Transverse colon (tissue), 4 donors: Measurements from ENCODE around the gene PUDP.

Experiments
- EP300 ChIP-seq: sonication (generic); formaldehyde crosslinking; IDR thresholded peaks from one replicate; pipeline ENCODE4 v1.6.1; 2017; ENCODE audit warnings: antibody characterized with exemption, low read depth
- POLR2A ChIP-seq: fragments of 450-650 bp; IDR thresholded peaks from one replicate; pipeline ENCODE4 v1.6.1; 2016; ENCODE audit warnings: antibody characterized with exemption, mild to moderate bottlenecking, moderate library complexity
- POLR2AphosphoS5 ChIP-seq, 3 donors: sonication (generic); formaldehyde crosslinking; IDR thresholded peaks; one replicate each; pipeline ENCODE4 v1.6.1; 2016; ENCODE audit warnings: antibody characterized with exemption in 3 of 3
- TF ChIP-seq, protein P1 (sequence below), 5 experiments: fragments of 200-600 bp in 3 of 5; fragments of 450-650 bp in 2 of 5; sonication (generic) in 3 of 5; IDR thresholded peaks; 1 replicate in 2 of 5; 2 replicates in 3 of 5; pipeline ENCODE4 v1.5.1; 2016 to 2017; ENCODE audit warnings: antibody characterized with exemption in 5 of 5, inconsistent platforms in 3 of 5, mild to moderate bottlenecking in 2 of 5, moderate library complexity in 1 of 5

DNA sequence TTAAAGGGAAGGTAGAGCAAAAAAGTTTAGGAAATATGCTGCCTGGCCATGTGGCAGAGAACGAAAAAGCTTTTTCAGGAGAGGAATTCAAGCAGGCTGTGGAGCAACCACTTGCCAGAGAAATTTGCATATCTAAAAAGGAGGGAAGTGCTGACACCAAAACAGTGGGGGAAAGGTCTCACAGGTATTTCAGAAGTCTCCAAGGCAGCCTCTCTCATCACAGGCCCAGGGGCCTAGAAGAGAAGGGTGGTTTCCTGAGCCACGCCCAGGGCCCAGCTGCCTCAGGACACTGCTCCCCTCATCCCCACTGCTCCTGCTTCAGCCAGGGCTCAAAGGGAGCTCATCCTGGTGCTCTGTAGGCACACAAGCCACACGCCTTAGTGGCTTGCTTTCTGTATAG lies 30.4 kb downstream of the PUDP start:
- TF ChIP-seq, protein P1, sequence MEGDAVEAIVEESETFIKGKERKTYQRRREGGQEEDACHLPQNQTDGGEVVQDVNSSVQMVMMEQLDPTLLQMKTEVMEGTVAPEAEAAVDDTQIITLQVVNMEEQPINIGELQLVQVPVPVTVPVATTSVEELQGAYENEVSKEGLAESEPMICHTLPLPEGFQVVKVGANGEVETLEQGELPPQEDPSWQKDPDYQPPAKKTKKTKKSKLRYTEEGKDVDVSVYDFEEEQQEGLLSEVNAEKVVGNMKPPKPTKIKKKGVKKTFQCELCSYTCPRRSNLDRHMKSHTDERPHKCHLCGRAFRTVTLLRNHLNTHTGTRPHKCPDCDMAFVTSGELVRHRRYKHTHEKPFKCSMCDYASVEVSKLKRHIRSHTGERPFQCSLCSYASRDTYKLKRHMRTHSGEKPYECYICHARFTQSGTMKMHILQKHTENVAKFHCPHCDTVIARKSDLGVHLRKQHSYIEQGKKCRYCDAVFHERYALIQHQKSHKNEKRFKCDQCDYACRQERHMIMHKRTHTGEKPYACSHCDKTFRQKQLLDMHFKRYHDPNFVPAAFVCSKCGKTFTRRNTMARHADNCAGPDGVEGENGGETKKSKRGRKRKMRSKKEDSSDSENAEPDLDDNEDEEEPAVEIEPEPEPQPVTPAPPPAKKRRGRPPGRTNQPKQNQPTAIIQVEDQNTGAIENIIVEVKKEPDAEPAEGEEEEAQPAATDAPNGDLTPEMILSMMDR (IDR thresholded peaks at IDR 0.05), result no peak
- TF ChIP-seq POLR2AphosphoS5 (IDR thresholded peaks at IDR 0.05) (no peak), POLR2A (no peak), EP300 (no peak)
